GM18502 (cell line): ENCODE measurements around the gene GZMM.

ENCODE experiments used
- ATAC-seq: cut with Tn5 transposase; IDR thresholded peaks from one replicate; pipeline ENCODE4 v1.9.1; 2021; ENCODE audit warnings: mild to moderate bottlenecking; ENCODE audit not compliant: unreplicated experiment, poor library complexity

GZMM gene

GRCh38 chr19:543910-544608 is at the start of gene GZMM:
TSS of gene GZMM (plus strand) at chr19:544053. CDS start at chr19:544072, 19 bp downstream.
- ATAC-seq = no peak

DNA sequence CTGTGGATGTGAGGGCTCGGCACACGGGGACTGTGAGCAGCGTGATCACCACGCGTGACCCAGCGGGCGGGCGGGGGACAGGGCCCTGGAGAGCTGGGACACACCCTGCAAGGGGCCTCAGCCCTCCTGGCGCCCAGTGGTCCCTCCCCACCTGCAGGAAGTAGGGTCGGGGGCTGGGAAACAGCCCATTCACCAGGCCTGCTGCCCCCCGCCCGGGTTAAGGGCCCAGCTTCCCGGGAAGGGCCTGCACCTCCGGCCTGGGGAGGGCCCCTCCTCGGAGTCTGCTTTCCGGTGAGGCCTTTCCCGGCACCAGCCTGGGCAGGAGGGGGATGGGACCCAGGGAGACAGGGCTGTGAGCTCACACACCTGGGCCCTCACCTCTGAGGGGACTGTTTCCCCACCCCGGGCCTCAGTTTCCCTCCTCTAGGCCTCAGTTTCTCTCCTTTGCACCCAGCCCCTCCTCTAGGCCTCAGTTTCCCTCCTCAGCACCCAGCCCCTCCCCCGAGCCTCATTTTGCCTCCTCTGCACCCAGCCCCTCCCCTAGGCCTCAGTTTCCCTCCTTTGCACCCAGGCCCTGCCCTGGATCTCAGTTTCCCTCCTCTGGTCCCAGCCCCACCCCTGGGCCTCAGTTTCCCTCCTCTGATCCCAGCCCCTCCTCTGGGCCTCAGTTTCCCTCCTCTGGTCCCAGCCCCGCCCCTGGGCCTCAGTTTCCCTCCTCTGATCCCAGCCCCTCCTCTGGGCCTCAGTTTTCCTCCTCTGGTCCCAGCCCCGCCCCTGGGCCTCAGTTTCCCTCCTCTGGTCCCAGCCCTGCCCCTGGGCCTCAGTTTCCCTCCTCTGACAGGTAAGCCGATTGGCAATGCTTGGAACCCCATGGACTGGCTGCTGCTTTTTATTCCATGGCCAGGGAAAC is 49.4 kb upstream of the GZMM start:
- ATAC-seq = no peak

- ATAC-seq = no peak
Measured at GRCh38 chr19:495081-495401, 48.8 kb upstream of the GZMM start.

DNA sequence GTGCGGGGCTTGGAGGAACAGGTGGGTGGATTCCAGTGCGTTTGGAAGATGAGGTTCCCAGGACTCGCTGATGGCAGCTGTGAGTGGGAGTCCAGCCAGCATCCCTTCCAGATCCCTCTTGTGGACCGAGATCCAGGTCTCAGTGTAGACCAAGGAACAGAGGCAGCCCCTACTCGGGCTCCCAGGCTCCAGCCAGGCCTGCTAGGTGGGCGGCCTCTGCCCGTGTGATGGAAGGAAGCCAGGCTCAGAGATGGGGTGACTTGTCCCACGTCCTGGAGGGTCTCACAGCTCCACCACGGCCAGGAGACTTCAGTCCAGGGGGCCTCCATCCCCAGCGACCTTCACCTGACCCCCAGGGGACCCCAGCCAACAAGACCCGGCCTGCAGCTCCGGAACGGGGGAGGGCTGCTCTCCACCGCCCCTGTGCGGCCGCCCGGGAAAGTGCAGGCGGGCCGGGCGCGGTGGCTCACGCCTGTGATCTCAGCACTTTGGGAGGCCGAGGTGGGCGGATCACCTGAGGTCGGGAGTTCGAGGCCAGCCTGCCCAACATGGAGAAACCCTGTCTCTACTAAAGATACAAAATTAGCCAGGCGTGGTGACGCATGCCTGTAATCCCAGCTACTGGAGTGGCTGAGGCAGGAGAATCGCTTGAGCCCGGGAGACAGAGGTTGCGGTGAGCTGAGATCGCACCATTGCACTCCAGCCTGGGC is 48.3 kb upstream of the GZMM start:
- no peak for ATAC-seq

- ATAC-seq = no peak
Measured at GRCh38 chr19:496112-496665, 47.7 kb upstream of the GZMM start, which contains the start of gene MADCAM1. TSS of gene MADCAM1 (plus strand) at chr19:496486. CDS start at chr19:496500, 14 bp downstream.

DNA sequence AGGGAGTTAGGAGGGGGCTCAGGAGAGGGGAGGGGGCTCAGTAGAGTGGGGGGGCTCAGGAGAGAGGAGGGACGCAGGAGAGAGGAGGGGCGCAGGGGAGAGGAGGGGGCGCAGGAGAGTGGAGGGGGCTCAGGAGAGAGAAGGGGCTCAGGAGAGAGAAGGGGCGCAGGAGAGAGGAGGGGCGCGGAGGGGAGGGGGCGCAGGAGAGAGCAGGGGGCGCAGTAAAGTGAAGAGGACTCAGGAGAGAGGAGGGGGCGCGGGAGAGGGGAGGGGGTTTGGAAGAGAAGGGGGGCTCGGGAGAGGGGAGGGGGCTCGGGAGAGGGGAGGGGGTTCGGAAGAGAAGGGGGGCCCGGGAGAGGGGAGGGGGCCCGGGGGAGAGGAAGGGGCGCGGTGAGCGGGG is 46.9 kb upstream of the GZMM start:
- ATAC-seq = no peak

DNA sequence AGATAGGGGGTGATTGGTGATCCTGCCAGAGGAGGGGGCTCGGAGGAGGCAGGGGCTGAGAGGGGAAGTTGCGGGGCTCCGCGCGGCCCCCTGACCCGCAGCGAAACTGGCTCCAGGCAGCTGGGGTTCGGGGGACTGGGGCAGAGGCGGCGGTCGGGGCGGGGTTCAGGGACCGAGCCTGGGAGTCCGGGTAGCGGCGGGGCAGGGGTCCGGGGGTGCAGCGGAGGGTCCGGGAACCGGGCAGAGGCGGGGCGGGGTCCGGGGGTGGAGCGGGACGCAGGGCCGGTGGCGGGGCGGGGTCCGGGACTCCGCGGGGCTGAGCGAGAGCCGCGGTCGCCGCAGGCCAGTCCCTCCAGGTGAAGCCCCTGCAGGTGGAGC is 46.4 kb upstream of the GZMM start:
- ATAC-seq = no peak

DNA sequence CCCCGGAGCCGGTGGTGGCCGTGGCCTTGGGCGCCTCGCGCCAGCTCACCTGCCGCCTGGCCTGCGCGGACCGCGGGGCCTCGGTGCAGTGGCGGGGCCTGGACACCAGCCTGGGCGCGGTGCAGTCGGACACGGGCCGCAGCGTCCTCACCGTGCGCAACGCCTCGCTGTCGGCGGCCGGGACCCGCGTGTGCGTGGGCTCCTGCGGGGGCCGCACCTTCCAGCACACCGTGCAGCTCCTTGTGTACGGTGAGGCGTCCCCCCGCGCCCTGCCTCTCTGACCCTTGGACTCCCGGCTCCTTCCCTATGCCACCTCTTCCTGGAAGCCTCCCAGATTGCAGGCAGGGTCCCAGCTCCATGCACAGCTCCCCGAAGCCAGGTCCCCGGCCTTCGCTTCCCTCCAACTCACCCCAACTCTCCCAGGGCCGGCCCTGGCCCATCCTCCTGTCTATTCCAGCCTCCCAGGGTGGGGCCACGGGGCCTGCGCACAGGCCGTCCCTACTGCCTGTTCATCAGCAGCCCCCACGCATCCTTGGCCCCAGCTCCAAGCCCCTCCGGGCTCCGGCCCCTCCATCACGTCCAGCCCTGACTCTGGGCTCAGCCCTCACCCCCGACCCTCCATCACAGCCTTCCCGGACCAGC is 45.9 kb upstream of the GZMM start:
- ATAC-seq = no peak

- no peak for ATAC-seq
Measured at GRCh38 chr19:498511-498891, 45.4 kb upstream of the GZMM start.

DNA sequence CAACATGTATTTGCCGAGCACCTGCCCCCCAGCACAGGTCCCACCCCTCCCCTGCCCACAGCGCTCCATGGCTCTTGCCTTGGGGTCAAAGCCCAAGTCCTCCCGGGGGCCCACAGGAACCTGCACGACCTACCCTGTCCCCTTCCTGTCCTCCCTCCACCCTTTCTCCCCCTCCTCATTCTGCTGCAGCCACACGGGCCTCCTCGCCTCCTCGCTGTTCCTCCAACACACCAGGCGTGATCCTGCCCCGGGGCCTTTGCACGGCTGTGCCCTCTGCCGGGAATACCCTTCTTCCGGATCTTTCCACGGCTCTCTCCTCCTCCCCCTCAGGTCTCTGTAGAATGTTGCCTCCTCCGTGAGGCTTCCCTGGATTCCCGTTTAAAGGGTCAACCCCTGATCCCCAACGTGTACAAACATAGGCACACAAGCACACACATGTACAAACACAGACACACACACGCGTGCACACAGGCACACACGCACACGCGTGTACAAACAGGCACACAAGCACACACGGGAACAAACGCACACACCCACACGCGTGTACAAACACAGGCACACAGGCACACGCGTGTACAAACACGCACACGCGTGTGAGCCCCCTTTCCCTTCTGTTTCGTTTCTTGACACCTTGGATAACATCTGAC is 44.8 kb upstream of the GZMM start:
- ATAC-seq = no peak

DNA sequence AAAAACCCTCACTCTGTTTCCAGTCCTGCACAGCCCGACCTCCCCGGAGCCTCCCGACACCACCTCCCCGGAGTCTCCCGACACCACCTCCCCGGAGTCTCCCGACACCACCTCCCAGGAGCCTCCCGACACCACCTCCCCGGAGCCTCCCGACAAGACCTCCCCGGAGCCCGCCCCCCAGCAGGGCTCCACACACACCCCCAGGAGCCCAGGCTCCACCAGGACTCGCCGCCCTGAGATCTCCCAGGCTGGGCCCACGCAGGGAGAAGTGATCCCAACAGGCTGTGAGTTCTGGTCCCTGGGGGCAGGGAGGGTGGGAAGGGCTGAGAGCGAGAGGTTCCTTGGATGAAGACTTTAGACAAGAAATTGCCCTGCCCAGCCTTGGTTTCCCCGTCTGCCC is 42.2 kb upstream of the GZMM start:
- ATAC-seq = no peak

GRCh38 chr19:504616-505015 is 39.2 kb upstream of the GZMM start:
- no peak for ATAC-seq

DNA sequence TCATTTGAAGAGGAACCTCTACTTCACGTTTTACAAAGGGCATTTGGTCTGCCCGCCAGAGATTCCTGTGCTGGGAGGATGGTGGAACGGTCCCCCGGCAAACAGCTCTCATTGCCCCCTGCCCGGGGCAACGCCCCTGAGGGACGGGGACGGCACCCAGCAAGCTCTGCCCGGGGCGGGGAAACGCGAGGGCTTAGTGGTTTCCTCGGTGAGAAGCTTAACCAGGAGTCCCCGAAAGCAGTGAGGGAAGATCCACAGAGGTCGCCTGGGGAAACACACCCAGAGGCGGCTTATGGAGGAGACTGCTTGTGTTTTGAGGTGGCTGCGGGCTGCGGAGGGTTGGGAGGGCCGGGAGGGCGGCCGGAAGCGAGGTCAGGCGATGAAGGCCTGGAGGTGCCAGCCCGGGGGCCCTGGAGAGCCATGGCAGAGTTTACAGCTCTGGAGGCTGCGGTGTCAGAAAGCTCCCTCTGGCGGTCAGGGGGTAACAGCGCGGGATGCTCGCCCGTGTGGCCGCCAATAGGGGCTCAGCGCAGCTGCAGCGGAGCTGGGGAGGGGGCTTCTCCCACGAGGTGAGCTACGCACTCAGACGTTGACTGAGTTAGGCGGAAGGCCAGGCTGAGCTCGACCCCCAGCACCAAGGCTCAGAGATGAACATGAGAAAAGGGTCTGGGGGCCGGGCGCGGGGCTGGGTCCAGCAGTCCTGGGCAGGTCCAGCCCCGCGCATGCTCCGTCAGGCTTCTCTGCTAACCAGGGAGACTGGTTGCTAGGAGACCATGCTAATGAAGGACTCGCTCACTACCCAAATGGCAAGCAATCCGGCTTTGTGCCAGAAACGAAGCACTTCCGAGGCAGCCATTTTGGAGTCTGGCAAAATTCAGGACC is 37.2 kb upstream of the GZMM start:
- peak; percentile 67 for ATAC-seq

DNA sequence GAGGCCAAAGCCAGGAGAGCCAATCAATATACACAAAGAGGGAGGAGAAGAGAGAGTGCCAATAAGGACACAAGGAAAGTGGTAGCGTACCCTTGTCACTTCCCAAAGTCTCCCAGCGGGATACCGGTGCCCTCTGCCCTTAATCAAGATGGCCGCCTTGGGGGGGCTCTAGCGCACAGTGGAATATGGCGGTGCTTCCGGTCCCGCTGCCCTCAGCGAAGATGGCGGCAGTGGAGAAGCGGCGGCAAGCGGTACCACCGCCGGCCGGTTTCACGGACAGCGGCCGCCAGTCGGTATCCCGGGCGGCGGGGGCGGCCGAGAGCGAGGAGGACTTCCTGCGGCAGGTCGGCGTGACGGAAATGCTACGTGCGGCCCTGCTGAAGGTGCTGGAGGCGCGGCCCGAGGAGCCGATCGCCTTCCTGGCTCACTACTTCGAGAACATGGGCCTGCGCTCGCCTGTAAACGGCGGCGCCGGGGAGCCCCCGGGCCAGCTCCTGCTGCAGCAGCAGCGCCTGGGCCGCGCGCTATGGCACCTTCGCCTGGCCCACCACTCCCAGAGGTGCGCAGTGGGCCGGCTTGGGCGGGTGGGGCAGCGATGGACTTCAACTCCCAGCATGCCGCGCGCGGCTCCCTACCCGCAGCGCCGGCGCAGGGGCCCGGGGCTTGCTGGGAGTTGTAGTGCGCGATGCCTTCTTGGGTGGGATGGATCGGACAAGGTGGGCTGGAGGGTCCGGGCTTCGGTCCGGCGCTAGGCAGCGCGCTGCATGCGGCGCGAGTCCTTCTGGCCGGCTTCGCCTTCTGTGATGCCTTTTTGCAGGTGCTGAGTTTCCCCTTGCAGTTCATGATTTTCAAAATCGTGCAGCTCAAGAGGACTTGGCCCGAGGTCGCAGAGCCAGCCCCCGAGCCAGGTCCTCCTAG is 36.3 kb upstream of the GZMM start, which contains the start of gene TPGS1:
Gene TPGS1 (plus strand): TSS at position 212 of the 918 bp plus-strand sequence. CDS start 10 bp downstream, at position 222.
- peak; percentile 62 for ATAC-seq

DNA sequence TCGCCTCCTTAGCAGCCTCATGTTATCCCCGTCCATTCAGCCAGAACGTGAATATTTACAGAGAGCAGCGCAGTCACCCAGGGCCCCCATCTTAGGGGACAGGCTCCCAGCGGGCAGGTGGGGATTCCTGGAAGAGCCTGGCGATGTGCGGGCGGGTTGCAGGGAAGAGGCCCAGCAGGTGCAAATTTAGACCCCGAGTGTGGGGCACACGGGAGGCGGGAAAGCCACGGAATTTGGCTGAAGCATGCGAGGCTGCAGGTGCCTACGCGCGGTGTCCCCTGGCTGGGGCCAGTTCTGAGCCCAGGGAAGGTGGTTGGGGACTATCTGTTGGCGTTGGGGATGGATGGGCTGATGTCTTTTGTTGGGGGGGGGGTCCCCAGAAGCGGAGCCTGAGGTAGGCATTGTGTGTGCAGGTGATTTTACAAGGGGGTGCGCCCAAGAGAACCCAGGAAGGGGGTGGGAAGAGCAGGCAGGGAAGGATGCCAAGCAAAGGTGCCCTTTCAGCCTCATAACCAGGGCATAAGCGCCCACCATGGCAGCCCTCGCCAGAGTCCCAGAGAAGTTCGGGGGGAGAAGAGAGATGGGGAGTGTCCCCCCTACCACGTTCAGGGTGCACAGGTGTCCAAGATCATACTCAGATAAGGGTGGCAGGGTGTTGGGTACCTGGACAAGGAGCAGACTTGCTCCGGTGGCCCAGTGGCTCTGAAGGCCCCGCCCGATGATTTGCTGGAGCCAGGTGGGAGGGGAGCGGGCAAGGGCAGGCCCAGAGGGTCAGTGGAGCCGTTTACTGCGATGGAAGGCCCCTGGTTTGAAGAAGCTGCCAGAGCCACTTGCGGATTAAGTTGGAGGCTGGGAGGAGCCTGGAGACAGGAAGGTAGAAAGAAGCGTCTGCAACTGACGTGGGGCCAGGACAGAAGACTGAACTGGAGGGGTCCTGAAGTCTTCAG is 35.4 kb upstream of the GZMM start:
- ATAC-seq = no peak

DNA sequence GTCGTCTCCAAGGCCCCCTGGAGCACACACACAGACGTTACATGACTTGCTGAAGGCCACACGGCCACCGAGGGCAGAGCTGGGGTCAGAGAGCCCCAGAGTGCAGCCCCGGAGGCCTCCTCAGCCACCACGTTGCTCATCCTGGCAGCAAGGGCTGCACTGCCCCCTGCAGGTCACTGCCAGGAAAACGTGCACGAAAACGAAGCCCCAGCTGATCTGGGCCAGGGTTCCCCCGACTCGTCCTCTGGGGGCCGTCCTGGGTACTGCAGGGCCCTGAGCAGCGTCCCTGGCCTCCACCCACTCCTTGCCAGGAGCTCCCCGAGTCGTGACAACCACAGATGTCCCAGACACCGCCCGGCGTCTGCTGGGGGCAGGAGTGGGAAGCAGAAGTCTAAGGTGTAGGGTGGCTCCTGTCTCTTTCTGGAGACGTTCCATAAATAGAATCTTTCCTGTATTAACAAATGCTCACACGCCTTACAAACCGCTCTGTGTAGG is 33.2 kb upstream of the GZMM start:
- peak; percentile 39 for ATAC-seq
